Spleen (tissue), 11 donors: ENCODE data around the gene YIPF3. TPM values are rescaled to one million over a fixed set of nuclear protein-coding genes. Genes with fewer than 3 reads are reported as not detected.

Source experiments
- DNase-seq: peaks from one replicate; pipeline ENCODE4 v3.0.0-alpha.2; 2020
- H3K27ac ChIP-seq, 8 donors: fragments of 200-600 bp; sonication (generic) in 7 of 8; 1 replicate in 4 of 8; 2 replicates in 4 of 8; pipeline versions ENCODE4 v1.5.0 to v1.8.0; 2016 to 2021; ENCODE audit warnings: inconsistent platforms in 4 of 8, mild to moderate bottlenecking in 4 of 8, moderate library complexity in 1 of 8
- H3K27me3 ChIP-seq, 7 donors: fragments of 200-600 bp; sonication (generic) in 6 of 7; replicated peaks in 1 of 7; 1 replicate in 4 of 7; 2 replicates in 3 of 7; pipeline versions ENCODE4 v1.5.0 to v1.8.0; 2016 to 2021; ENCODE audit warnings: inconsistent platforms in 3 of 7, mild to moderate bottlenecking in 1 of 7
- H3K36me3 ChIP-seq, 6 donors: fragments of 200-600 bp; sonication (generic) in 5 of 6; 1 replicate in 4 of 6; 2 replicates in 2 of 6; pipeline versions ENCODE4 v1.5.0 to v1.8.0; 2016 to 2021; ENCODE audit warnings: inconsistent platforms in 2 of 6
- H3K4me1 ChIP-seq, 6 donors: fragments of 200-600 bp; sonication (generic) in 5 of 6; 1 replicate in 3 of 6; 2 replicates in 3 of 6; pipeline versions ENCODE4 v1.5.0 to v1.8.0; 2016 to 2021; ENCODE audit warnings: inconsistent platforms in 3 of 6
- H3K4me3 ChIP-seq, 8 donors: fragments of 200-600 bp; sonication (generic) in 7 of 8; 1 replicate in 4 of 8; 2 replicates in 4 of 8; pipeline versions ENCODE4 v1.5.0 to v1.8.0; 2016 to 2021; ENCODE audit warnings: inconsistent platforms in 4 of 8, mild to moderate bottlenecking in 4 of 8, moderate library complexity in 2 of 8
- H3K9me3 ChIP-seq, 8 donors: fragments of 200-600 bp; sonication (generic) in 7 of 8; 1 replicate in 4 of 8; 2 replicates in 4 of 8; pipeline versions ENCODE4 v1.5.0 to v1.8.0; 2016 to 2021; ENCODE audit warnings: inconsistent platforms in 4 of 8
- CTCF ChIP-seq, 11 experiments: fragments of 200-600 bp in 7 of 11; fragments of 450-650 bp in 4 of 11; sonication (generic) in 4 of 11; IDR thresholded peaks in 8 of 11; conservative IDR thresholded peaks in 3 of 11; 1 replicate in 7 of 11; 2 replicates in 4 of 11; pipeline versions ENCODE4 v1.4.0 to v1.8.0; 2016 to 2021; ENCODE audit warnings: antibody characterized with exemption in 11 of 11, inconsistent platforms in 4 of 11, mild to moderate bottlenecking in 1 of 11
- POLR2A ChIP-seq, 3 donors: fragments of 450-650 bp; IDR thresholded peaks; one replicate each; pipeline ENCODE4 v1.5.1; 2017; ENCODE audit warnings: antibody characterized with exemption in 3 of 3, mild to moderate bottlenecking in 1 of 3
- POLR2AphosphoS5 ChIP-seq, 3 donors: sonication (generic); formaldehyde crosslinking; IDR thresholded peaks; one replicate each; pipeline ENCODE4 v1.5.1; 2017; ENCODE audit warnings: antibody characterized with exemption in 3 of 3
- WGBS, 5 donors: extraction: QIAGEN DNeasy Blood & Tissue Kit in 3 of 5; methylation state at CpG; one replicate each; pipeline versions ENCODE4 v1.1.5 to v1.1.7; 2013 to 2018; 5-methylcytosine and 5-hydroxymethylcytosine counted together
- intact Hi-C: fragments of 100-400 bp; cut with DNase I; formaldehyde crosslinking; loops from one replicate; pipeline ENCODE4 v1.15.0; 2023; ENCODE audit warnings: low total_unique reads
- polyA plus RNA-seq, 3 donors: library from polyadenylated mRNA; stranded (reverse); fragments of 200-250 nt; gene quantifications; one replicate each; pipeline ENCODE4 v1.2.1, GENCODE V29; 2013
- total RNA-seq, 7 donors: library from RNA; depleted of rRNA in 3 of 7; stranded (reverse); fragments of >200 nt in 3 of 7; fragmentation: NEBNext Ultra II Directional in 4 of 7; extraction: Animal tissue kit (Norgen Biotek cat#: 25700) in 4 of 7; gene quantifications; one replicate each; pipeline versions ENCODE4 v1.1.0 to v1.2.1, GENCODE V29; 2016 to 2021
- donor health status: healthy with polysubstance abuse.
- donor health status: DM: no; HTN: no; CAD: no; lungs with moderate emphysema.
- donor health status: DM: no; HTN: no; CAD: no.
- donor health status: Bipolar disorder and iron deficiency.
- donor health status: healthy.
- donor health status: DM: no; HTN: no; CAD: no.
- donor health status: DM: yes; HTN: yes; CAD: no.

Gene YIPF3
- total and polyA plus RNA-seq, 10 donors: 38.0 to 80.1 (median 63.8) TPM

DNA sequence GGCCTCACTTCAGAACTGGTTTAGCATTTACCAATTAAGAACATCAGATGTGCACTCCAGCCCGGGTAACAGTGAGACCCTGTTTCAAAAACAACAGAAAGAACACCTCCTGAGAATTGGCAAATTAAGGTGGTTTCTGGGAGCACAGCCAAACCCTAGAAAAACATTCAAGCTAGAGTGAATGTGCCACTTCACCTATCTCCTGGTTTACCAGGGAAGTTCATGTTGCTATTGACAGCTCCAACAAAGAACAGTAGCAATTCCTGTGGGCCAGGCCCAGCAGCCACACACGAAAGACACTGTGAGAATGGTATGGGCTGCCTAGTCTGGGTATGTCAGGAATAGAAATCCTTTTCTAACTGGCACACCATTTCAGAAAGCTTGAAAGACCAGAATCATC, 5.1 kb upstream of the YIPF3 start:
- 89 to 96% (median 93%) methylated on average over 2 of the region's 2 CpGs for WGBS, 5 donors
- H3K36me3 ChIP-seq: peaks cover 0 to 84% (median 78%) of the 10 kb centered on the region in 6 donors
- intact Hi-C loops: no loop called here

GRCh38 chr6:43520097-43520496, 3.4 kb upstream of the YIPF3 start:
- intact Hi-C loops: no loop called here
- no peak for DNase-seq
- peaks cover 0 to 74% (median 64%) of the 10 kb centered on the region in 6 donors for H3K36me3 ChIP-seq
- WGBS, 5 donors: 83 to 91% (median 90%) methylated on average over 6 to 8 of the region's 8 CpGs
- H3K4me1 ChIP-seq: peaks cover 26 to 38% (median 31%) of the 10 kb centered on the region in 6 donors
- H3K27ac ChIP-seq: no peak overlapping the region
- TF ChIP-seq POLR2AphosphoS5 (IDR thresholded peaks at IDR 0.05) (no peak), CTCF (IDR thresholded peaks at IDR 0.05 in 8 of 11, conservative IDR thresholded peaks at IDR 0.05 in 3 of 11) (no peak), POLR2A (IDR thresholded peaks at IDR 0.05) (no peak)
- no peak overlapping the region for H3K4me3 ChIP-seq
- no peaks in the 10 kb centered on the region for H3K27me3 ChIP-seq
- H3K9me3 ChIP-seq: no peaks in the 10 kb centered on the region

More for the DNA sequence above, 5.1 kb upstream of the YIPF3 start:
- H3K4me3 ChIP-seq: no peak overlapping the region
- no peak for DNase-seq
- TF ChIP-seq POLR2A (IDR thresholded peaks at IDR 0.05) (no peak), POLR2AphosphoS5 (IDR thresholded peaks at IDR 0.05) (no peak), CTCF (IDR thresholded peaks at IDR 0.05 in 8 of 11, conservative IDR thresholded peaks at IDR 0.05 in 3 of 11) (no peak)
- peaks cover 14 to 24% (median 17%) of the 10 kb centered on the region in 6 donors for H3K4me1 ChIP-seq
- no peaks in the 10 kb centered on the region for H3K9me3 ChIP-seq
- no peak overlapping the region for H3K27ac ChIP-seq
- no peaks in the 10 kb centered on the region for H3K27me3 ChIP-seq

DNA sequence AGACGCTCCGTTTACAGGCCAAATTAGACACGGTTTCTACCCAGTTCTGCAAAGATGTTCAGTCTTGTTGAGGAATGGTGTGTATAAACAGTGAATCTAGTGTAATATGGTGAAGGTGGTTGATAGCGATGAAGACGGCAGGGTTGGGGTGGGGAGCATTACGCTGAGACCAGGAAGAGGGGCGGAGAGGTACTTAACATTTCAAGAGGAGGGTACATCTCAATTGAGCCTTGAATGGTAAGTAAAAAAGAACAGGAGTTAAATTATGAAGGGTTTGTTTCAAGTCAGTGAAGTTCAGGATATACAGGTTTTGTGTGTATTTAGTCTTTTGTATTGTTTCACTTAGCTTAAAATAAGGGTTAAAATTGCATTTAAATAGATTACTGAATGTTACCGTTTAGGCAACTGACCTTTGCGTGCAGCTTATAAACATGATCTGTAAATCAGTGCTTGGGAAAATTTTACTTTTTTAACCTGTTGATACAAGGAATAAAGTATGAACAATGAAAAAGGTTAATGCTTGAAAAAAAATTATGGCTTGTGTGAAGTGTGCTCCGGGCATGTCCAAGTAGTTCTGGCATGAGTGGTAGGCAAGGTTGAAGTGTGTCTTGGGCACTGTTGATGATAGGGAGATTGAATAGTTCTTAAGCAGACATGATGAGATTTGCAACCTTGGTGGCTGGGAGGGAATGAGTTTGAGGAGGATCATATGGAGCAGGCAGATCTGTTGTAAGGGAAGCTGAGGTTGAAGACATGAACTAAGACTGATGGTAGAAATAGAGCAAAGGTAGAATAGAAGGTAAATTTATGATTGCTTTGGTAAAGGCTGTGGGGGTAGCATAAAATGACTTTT, 1.0 kb upstream of the YIPF3 start:
- WGBS, 5 donors: 4 to 7% (median 5%) methylated on average over 10 of the region's 10 CpGs
- Histone ChIP-seq H3K4me1 (peaks cover 33 to 62% (median 47%) of the 10 kb centered on the region in 6 donors), H3K36me3 (peaks cover 3 to 74% (median 61%) of the 10 kb centered on the region in 6 donors), H3K27me3 (no peaks in the 10 kb centered on the region), H3K9me3 (no peaks in the 10 kb centered on the region), H3K27ac (peak overlapping the region; percentile 43 to 97 (median 92)), H3K4me3 (peak overlapping the region; percentile 64 to 97 (median 84))
- peak; percentile 24 for DNase-seq
- intact Hi-C loops: no loop called here
- TF ChIP-seq POLR2AphosphoS5 (IDR thresholded peaks at IDR 0.05): no peak
- no peak for TF ChIP-seq CTCF (IDR thresholded peaks at IDR 0.05 in 8 of 11, conservative IDR thresholded peaks at IDR 0.05 in 3 of 11)
- TF ChIP-seq POLR2A (IDR thresholded peaks at IDR 0.05): no peak

GRCh38 chr6:43516367-43516696, 394 bp downstream of the YIPF3 start:
- Histone ChIP-seq H3K4me1 (peaks cover 33 to 76% (median 48%) of the 10 kb centered on the region in 6 donors), H3K27me3 (no peaks in the 10 kb centered on the region), H3K9me3 (no peaks in the 10 kb centered on the region), H3K27ac (peak overlapping the region; percentile 58 to 97 (median 92)), H3K36me3 (peaks cover 5 to 74% (median 61%) of the 10 kb centered on the region in 6 donors), H3K4me3 (peak overlapping the region; percentile 64 to 97 (median 84))
- intact Hi-C loops: no loop called here
- no peak for DNase-seq
- no peak for TF ChIP-seq POLR2A (IDR thresholded peaks at IDR 0.05)
- TF ChIP-seq POLR2AphosphoS5 (IDR thresholded peaks at IDR 0.05): no peak
- no peak for TF ChIP-seq CTCF (IDR thresholded peaks at IDR 0.05 in 8 of 11, conservative IDR thresholded peaks at IDR 0.05 in 3 of 11)
- 0 to 5% (median 1%) methylated on average over 10 of the region's 10 CpGs for WGBS, 5 donors
